ENCODE measurements around the gene NDUFA8. TPM values are rescaled to one million over a fixed set of nuclear protein-coding genes. Genes with fewer than 3 reads are reported as not detected.

The NDUFA8 gene
- total RNA-seq, 3 donors from 2014 or later (not counting 1 experiment from before 2014, with no cell fraction given), result 6.6 to 15.9 (median 10.8) TPM

DNA sequence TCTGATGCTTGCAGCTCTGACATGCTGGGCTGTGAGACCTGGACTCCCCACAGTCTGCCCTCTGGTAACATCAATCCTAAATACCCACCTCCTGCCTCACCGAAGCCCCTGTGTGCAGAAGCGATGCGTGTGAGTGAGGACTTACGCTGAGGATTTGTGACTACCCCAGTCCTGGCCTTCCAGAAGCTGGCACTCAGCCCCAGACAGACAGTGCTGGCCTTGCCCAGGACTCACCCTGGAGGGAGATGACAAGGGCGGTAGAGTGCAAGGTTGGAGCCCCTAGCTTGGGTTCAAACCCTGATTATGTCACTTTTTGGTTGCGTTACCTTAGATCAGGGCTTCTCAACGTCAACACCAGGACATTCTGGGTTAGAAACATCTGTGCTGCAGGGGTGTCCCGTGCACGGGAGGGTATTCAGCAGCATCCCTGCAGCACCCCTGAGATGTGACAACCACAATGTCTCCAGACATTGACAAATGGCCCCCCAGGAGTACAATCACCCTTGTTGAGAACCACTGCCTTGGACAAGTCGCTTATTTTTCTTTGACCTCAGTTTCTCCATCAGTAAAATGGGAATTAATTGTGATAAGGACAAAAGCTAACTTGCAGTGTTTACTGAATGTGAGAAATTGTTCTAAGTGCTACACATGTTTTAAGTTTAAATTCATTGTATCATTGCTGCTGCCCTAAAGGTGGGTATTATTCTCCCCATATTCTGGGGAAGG, 43.0 kb downstream of the NDUFA8 start:
- H3K9me3 Mint-ChIP-seq, result no peaks in the 10 kb centered on the region
- no peaks in the 10 kb centered on the region for H3K4me1 Mint-ChIP-seq

DNA sequence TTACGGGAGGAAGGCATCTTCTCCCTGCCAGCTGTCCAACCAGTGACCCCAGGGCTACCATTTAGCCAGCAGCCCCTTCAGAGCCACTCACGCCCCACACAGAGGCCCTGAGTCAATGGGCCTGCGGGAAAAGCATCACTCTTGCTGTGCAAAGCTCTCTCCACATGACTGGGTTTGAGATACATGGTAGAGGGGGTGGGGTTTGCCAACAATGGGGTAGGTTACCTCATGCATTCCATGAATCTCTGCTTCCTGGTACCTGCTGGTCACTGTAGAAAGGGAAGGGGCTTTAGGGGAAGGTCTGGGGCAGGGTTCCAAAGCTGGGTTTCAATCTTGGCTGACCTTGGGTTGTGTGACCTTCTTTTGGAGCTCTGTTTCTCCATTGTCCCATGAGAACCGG, 43.5 kb downstream of the NDUFA8 start:
- no peaks in the 10 kb centered on the region for H3K9me3 ChIP-seq (ENCODE audit: control insufficient read depth, insufficient read depth, low read length)
- Mint-ChIP-seq H3K36me3 (no peaks in the 10 kb centered on the region), H3K27me3 (ENCODE audit: low read depth in 2 of 2) (peaks cover 0 to 6% of the 10 kb centered on the region in 2 donors), H3K27ac (no peak overlapping the region), H3K4me3 (no peak overlapping the region), H3K4me1 (no peaks in the 10 kb centered on the region), H3K9me3 (no peaks in the 10 kb centered on the region)
- H3K27me3 ChIP-seq (ENCODE audit: control insufficient read depth, insufficient read depth, low read length), result no peaks in the 10 kb centered on the region
- no peaks in the 10 kb centered on the region for H3K36me3 ChIP-seq (ENCODE audit: control insufficient read depth, insufficient read depth, low read length)
- ATAC-seq, result no peak
- WGBS (ENCODE audit: insufficient coverage), result 68% methylated on average over 4 of the region's 4 CpGs
- no peak for DNase-seq
- H3K4me3 ChIP-seq (ENCODE audit: low read length), result no peak overlapping the region
- TF ChIP-seq, protein P1, sequence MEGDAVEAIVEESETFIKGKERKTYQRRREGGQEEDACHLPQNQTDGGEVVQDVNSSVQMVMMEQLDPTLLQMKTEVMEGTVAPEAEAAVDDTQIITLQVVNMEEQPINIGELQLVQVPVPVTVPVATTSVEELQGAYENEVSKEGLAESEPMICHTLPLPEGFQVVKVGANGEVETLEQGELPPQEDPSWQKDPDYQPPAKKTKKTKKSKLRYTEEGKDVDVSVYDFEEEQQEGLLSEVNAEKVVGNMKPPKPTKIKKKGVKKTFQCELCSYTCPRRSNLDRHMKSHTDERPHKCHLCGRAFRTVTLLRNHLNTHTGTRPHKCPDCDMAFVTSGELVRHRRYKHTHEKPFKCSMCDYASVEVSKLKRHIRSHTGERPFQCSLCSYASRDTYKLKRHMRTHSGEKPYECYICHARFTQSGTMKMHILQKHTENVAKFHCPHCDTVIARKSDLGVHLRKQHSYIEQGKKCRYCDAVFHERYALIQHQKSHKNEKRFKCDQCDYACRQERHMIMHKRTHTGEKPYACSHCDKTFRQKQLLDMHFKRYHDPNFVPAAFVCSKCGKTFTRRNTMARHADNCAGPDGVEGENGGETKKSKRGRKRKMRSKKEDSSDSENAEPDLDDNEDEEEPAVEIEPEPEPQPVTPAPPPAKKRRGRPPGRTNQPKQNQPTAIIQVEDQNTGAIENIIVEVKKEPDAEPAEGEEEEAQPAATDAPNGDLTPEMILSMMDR (IDR thresholded peaks at IDR 0.05), result no peak
- H3K27ac ChIP-seq (ENCODE audit: low read length), result no peak overlapping the region
- H3K4me1 ChIP-seq (ENCODE audit: control insufficient read depth, insufficient read depth, low read length), result no peaks in the 10 kb centered on the region
- intact Hi-C loops (cut with micrococcal nuclease), result no loop called here

More for the DNA sequence above, 43.0 kb downstream of the NDUFA8 start:
- 93% methylated on average over 9 of the region's 10 CpGs for WGBS (ENCODE audit: insufficient coverage)
- DNase-seq (no peak), ATAC-seq (no peak)
- peaks cover 0 to 6% of the 10 kb centered on the region in 2 donors for H3K27me3 Mint-ChIP-seq (ENCODE audit: low read depth in 2 of 2)
- no peak overlapping the region for H3K27ac ChIP-seq (ENCODE audit: low read length)
- H3K4me3 ChIP-seq (ENCODE audit: low read length), result no peak overlapping the region
- no peaks in the 10 kb centered on the region for H3K36me3 Mint-ChIP-seq
- H3K36me3 ChIP-seq (ENCODE audit: control insufficient read depth, insufficient read depth, low read length), result no peaks in the 10 kb centered on the region
- H3K4me1 ChIP-seq (ENCODE audit: control insufficient read depth, insufficient read depth, low read length), result no peaks in the 10 kb centered on the region
- H3K27ac Mint-ChIP-seq, result no peak overlapping the region
- no peak overlapping the region for H3K4me3 Mint-ChIP-seq
- TF ChIP-seq, protein P1 (IDR thresholded peaks at IDR 0.05), result no peak
- no peaks in the 10 kb centered on the region for H3K27me3 ChIP-seq (ENCODE audit: control insufficient read depth, insufficient read depth, low read length)
- intact Hi-C loops (cut with micrococcal nuclease), result no loop called here
- no peaks in the 10 kb centered on the region for H3K9me3 ChIP-seq (ENCODE audit: control insufficient read depth, insufficient read depth, low read length)

- ATAC-seq (no peak), DNase-seq (no peak)
- Histone ChIP-seq H3K27ac (ENCODE audit: low read length) (no peak overlapping the region), H3K36me3 (ENCODE audit: control insufficient read depth, insufficient read depth, low read length) (no peaks in the 10 kb centered on the region), H3K4me1 (ENCODE audit: control insufficient read depth, insufficient read depth, low read length) (no peaks in the 10 kb centered on the region), H3K4me3 (ENCODE audit: low read length) (no peak overlapping the region), H3K27me3 (ENCODE audit: control insufficient read depth, insufficient read depth, low read length) (no peaks in the 10 kb centered on the region), H3K9me3 (ENCODE audit: control insufficient read depth, insufficient read depth, low read length) (no peaks in the 10 kb centered on the region)
- Mint-ChIP-seq H3K27me3 (ENCODE audit: low read depth in 2 of 2) (peaks cover 0 to 6% of the 10 kb centered on the region in 2 donors), H3K36me3 (no peaks in the 10 kb centered on the region), H3K9me3 (no peaks in the 10 kb centered on the region), H3K4me1 (no peaks in the 10 kb centered on the region), H3K27ac (no peak overlapping the region), H3K4me3 (no peak overlapping the region)
- TF ChIP-seq, protein P1 (IDR thresholded peaks at IDR 0.05), result no peak
- WGBS (ENCODE audit: insufficient coverage), result 68% methylated on average over 12 of the region's 12 CpGs
- intact Hi-C loops (cut with micrococcal nuclease), result no loop called here
Measured at GRCh38 chr9:122115176-122116035, 44.2 kb downstream of the NDUFA8 start.

All from natural killer cell (primary cell).